HG02588 (cell line): ENCODE measurements around the gene PRMT1.

Source experiments
- ATAC-seq: cut with Tn5 transposase; IDR thresholded peaks from one replicate; pipeline ENCODE4 v1.9.1; 2021; ENCODE audit warnings: mild to moderate bottlenecking, moderate library complexity; ENCODE audit not compliant: unreplicated experiment

The PRMT1 gene

DNA sequence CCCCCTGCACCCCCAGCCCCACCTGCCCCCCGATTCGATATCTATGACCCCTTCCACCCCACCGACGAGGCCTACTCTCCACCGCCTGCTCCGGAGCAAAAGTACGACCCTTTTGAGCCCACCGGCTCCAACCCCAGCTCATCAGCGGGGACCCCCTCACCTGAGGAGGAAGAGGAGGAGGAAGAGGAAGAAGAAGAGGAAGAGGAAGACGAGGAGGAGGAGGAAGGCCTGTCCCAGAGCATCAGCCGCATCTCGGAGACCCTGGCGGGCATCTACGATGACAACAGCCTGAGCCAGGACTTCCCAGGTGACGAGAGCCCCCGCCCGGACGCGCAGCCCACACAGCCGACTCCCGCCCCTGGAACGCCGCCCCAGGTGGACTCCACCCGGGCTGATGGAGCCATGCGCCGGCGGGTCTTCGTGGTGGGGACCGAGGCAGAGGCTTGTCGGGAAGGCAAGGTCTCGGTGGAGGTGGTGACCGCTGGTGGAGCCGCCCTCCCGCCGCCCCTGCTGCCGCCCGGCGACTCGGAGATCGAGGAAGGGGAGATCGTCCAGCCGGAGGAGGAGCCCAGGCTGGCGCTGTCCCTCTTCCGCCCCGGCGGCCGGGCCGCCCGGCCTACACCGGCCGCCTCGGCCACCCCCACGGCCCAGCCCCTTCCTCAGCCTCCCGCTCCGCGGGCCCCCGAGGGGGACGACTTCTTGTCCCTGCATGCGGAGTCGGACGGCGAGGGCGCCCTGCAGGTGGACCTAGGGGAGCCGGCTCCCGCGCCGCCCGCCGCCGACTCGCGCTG is 25.8 kb upstream of the PRMT1 start:
- no peak for ATAC-seq

DNA sequence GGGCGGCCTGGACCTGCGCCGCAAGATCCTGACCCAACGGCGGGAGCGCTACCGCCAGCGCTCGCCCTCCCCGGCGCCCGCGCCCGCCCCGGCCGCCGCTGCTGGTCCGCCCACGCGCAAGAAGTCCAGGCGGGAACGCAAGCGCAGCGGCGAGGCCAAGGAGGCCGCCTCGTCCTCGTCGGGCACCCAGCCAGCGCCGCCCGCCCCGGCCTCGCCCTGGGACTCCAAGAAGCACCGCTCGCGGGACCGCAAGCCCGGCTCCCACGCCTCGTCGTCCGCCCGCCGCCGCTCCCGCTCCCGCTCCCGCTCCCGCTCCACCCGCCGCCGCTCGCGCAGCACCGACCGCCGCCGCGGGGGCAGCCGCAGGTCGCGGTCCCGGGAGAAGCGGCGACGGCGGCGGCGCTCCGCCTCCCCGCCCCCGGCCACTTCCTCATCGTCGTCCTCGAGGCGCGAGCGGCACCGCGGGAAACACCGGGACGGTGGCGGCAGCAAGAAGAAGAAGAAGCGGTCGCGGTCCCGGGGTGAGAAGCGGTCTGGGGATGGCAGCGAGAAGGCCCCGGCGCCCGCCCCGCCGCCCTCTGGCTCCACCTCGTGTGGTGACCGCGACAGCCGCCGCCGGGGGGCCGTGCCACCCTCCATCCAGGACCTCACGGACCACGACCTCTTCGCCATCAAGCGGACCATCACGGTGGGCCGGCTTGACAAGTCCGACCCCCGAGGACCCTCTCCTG is 25.1 kb upstream of the PRMT1 start:
- ATAC-seq, result no peak

DNA sequence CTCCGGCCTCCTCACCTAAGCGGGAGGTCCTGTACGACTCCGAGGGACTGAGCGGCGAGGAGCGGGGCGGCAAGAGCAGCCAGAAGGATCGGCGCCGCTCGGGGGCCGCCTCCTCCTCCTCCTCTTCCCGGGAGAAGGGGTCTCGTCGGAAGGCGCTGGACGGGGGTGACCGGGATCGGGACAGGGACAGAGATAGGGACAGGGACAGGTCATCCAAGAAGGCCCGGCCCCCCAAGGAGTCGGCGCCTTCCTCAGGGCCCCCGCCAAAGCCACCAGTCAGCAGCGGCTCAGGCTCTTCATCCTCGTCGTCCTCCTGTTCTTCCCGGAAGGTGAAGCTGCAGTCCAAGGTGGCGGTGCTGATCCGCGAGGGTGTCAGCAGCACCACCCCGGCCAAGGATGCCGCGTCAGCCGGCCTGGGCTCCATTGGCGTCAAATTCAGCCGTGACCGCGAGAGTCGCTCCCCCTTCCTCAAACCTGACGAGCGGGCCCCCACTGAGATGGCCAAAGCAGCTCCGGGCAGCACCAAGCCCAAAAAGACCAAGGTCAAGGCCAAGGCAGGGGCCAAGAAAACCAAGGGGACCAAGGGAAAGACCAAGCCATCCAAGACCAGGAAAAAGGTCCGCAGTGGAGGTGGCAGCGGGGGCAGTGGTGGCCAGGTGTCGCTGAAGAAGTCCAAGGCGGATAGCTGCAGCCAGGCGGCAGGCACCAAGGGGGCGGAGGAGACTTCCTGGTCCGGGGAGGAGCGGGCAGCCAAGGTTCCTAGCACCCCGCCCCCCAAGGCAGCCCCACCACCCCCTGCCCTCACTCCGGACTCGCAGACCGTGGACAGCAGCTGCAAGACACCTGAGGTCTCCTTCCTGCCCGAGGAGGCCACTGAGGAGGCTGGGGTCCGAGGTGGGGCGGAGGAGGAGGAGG is 24.3 kb upstream of the PRMT1 start:
- no peak for ATAC-seq

DNA sequence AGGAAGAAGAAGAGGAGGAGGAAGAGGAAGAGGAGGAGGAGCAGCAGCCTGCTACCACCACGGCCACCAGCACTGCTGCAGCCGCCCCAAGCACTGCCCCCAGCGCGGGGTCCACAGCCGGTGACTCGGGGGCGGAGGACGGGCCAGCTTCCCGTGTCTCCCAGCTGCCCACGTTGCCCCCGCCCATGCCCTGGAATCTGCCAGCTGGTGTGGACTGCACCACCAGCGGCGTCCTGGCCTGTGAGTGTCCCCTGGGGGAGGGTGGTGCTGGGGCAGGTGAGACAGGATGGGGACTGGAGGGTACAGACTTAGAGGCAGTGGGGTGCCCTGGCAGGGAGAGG is 23.6 kb upstream of the PRMT1 start:
- ATAC-seq, result no peak

DNA sequence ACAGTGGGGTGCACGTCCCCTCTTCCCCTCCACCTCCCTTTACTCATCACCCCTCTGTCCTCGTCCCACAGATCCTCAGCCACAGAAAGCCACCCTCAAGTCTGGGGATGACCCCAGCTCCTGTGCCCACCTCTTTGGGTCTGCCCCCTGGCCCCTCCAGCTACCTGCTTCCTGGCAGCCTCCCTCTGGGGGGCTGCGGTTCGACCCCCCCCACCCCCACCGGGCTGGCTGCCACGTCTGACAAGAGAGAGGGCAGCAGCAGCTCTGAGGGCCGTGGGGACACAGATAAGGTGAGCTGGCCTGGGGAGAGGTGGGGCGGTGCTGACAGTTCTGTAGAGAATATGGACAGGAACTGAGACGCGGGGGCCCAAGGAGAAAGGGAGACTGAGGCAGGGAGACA is 22.5 kb upstream of the PRMT1 start:
- no peak for ATAC-seq

DNA sequence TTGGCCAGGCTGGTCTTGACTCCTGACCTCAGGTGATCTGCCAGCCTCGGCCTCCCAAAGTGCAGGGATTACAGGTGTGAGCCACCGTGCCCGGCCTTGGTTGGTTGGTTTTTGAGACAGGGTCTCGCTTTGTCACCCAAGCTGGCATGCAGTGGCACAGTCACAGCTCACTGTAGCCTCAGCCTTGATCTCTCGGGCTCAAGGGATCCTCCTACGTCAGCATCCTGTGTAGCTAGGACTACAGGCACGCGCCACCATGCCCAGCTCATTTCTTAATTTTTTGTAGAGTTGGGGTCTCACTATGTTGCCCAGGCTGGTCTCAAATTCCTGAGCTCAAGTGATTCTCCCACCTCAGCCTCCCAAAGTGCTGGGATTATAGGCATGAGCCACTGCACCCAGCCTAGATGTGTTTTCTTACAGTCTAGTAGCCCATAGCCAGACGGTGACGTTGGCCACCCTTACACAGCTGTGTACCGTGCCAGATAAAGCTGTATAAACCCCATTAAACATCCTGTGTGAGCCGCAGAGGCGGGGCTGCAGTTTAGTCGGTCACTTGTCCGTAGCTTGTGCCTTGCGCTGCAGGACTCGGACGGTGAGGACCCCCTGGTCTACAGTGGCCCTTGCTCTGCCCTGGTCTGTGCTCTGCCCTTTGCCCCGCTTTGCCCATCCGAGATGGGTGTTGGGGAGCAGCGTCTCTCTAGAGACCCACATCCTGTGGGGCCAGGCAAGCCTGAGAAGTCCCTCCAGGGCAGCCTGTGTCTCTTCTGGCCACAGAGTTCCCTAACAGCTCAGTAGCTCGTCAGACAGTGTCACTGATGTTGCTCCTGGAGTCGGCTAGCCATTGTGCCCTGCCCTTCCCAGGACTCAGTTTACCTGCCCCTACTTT is 21.3 kb upstream of the PRMT1 start:
- ATAC-seq, result no peak

DNA sequence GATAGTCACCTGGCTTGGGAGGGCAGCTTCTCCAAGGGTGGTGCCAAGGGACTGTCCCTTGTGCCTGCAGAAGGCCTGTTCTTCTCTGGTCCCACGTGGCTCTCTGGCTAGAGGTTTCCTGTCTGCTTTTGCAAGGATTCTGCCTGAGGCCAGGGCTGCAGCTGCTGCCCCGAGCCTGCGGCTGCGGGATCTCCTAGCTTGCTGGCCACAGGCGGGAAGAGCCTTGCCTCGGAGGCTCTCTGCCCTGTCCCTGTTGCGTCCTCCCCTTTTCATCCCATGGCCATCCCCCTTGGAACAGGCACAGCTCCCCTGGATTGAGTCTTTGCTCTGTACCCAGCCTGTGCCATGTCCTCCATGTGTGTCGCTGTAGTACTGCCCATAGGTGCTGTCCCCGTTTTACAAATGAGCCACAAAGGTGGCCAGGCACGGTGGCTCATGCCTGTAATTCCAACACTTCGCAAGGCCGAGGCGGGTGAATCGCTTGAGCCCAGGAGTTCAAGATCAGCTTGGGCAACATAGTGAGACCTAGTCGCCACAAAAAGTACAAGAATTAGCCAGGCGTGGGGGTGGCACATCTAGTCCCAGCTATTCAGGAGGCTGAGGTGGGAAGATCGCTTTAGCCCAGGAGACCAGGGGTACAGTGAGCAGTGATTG is 20.5 kb upstream of the PRMT1 start:
- no peak for ATAC-seq

DNA sequence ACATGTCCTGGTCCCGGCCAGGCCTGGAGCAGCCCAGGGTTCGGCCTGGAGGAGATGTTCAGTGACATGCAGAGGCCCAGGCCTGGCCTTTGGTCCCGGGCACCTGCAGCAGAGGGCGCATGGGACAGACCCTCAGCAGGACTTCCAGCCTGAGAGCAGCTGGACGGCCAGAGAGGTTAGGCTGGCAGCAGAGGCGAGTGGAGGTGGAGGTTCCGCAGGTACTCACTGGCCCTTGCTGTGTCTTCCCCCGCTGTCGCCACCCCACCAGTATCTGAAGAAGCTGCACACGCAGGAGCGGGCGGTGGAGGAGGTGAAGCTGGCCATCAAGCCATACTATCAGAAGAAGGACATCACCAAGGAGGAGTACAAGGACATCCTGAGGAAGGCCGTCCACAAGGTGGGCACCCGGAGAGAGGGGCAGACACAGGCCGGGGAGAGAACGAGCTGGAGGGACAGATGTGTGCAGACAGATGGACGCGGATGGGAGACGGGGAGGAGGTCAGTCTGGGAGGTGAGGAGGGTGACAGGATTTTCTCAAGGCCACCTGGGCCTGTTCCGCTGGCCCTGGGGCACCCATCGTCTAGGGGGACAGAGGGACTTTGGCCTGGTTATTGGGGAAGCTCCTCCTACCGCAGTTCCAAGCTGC is 19.5 kb upstream of the PRMT1 start:
- no peak for ATAC-seq

DNA sequence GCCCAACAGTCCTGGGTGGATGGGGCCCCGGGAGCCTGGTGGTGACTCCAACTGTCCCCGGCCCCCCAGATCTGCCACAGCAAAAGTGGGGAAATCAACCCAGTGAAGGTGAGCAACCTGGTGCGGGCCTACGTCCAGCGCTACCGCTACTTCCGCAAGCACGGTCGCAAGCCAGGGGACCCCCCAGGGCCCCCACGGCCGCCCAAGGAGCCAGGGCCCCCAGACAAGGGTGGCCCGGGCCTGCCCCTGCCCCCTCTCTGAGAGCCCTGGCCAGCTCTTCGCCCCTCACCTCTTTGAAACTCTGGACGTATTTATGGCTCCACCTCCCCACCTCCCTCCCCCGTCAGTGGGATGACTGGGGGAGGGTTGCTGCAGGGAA is 18.9 kb upstream of the PRMT1 start:
- no peak for ATAC-seq

DNA sequence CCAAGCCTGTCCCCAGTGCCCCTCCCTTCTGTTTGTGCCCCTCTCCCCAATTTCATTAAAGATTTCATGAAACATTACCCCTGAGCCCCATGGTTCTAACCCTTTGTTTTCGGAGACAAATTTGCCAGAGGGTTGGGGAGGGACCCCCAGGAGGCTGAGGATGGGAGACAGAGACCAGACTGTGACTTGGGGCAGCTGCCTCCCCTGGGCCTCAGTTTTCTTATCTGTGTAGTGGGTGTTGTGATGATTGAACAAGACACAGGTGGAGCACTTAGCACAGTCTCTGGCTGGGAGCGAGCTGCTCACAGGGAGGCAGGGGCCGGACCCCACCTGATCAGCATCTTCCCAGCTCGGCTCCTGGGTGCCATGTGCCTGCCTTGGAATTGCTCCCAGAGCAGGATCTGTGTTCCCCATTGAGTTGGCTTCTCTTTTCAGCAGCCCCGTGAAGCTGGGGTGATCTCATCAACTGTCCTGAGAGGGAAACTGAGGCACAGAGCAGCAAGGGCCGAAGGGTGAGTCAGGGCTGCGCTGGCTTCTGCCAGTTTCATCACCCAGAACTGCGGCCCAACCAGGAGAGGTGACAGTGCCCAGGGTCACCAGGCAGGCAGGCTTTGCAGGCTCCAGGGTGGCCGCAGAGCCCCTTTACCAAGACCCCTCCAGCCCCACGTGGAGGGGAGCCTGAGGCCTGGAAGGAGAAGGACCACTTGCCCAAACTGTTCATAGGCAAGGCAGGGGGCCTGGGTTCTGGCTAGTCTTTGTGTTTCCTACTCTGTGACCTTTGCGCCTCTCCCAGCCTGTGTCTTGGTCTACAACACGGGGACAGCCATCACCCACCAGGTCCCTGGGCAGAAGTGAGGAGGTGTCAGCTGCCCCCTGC is 18.3 kb upstream of the PRMT1 start:
- ATAC-seq, result no peak

DNA sequence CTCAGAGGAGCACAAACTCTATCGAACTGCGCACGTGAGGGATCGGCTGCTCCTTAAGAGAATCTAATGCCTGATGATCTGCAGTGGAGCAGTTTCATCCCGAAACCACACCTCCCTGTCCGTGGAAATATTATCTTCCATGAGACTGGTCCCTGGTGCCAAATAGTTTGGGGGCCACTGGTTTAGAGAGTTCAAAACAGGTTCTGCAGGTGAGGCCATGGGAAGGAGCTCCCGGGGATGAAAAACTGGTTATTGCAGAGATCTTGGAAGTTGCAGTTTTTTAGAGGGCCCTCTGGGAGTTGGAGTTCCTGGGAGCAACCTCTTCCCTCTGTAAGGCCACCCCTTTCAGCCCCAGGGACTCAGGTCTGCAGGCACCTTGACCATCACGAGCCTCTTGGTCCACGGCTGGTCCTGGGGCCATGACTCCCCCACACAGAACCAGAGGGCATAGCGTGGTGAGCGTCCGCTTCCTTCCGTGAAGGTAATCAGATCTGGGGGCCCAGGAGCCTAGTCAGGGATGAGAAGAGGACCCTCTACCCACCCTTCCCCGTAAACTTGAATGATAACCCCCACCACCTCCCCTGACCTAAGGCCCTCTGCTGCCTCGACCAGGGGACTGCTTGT is 16.6 kb upstream of the PRMT1 start:
- ATAC-seq, result no peak

DNA sequence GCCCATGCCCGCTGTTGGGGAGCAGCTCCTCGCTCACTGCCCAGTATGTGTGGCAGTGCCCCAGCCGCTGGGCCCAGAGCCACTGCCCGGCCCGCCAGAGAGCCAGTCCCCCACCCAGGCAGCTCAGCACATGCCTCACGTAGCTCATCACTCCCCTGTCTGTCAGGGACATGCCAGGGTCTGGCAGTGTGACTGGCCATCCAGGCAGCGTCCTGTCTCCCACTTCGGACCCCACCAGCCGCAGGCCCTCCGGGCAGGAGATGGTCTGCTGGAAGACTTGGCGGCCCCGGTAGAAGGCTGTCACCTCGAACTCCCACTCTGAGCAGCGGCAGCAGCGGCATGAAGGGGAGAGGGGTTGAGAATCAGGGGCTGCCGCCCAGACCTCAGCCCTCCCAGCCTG is 15.1 kb upstream of the PRMT1 start:
- ATAC-seq, result no peak

DNA sequence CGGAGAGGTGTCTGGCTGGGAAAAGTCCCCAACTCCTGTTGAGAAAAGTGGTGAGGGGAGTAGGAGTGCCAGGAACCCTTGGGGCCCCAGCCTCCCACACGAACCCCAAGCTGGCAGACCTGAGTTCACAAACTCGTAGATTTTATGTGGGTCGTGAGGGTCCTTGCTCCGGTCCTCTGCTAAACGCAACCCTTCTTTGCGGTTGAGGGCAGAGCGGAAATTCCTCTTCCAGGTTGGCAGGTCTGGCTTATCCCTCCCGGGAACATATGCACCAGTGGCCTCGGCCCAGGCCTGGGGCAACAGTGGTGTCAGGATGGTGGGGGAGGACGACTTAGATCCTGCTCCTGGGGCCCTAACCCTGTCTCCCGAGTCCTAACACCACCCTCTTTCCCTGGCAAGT is 13.8 kb upstream of the PRMT1 start:
- no peak for ATAC-seq

DNA sequence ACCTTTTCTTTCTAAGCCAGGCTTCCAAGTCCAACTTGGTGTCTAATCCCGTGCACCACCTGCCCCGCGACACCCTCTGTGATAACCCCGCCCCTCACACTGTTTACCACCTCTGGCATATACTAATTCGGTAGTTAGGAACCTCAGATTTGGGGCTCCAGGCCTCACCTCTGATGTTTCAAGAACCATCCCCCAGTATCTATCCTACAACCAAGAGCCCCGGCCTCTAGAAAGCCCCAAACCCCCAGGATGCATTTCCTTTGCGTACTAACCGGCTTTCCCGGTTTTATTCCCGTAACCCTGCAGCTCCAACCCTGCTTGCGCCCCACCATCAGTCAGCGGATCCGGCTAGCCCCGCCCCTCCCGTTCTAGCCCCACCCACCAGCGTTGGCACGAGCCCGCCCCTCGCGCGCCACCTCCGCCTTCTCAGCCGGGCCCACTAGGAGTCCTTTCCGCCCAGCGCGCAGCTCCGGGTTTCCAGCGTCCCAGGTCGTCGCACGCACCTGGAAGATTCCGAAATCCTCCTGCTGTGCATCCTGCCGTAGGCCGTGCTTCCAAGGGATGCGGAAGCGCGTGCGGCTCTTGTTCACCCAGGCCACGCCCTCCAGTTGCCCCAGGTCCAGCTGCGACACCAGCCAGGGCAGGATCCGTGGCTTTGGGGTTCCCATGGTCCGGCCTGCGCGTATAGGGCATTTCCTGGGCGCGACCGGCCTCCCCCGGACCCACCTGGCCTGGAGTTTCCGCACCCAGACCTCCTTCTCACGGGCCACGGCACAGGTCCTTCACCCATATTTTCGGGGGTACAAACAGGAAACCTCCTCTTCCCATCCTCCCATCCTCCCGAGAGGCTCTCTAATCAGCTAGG is 12.7 kb upstream of the PRMT1 start:
- no peak for ATAC-seq

DNA sequence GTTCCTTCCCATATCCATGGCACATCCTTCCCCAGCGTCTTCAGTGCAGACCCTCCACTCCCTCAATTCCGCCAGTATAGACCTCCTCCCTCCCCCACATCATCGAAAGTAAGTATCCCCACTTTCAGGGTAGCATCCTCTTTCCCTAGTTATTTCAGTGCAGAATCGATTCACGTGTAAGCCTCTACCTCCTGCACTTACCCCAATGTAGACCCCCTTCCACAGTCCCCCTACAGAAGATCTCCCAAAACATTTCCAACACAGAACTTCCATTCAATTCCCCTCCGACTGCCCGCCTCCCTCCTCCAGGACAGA is 12.1 kb upstream of the PRMT1 start:
- ATAC-seq, result no peak

DNA sequence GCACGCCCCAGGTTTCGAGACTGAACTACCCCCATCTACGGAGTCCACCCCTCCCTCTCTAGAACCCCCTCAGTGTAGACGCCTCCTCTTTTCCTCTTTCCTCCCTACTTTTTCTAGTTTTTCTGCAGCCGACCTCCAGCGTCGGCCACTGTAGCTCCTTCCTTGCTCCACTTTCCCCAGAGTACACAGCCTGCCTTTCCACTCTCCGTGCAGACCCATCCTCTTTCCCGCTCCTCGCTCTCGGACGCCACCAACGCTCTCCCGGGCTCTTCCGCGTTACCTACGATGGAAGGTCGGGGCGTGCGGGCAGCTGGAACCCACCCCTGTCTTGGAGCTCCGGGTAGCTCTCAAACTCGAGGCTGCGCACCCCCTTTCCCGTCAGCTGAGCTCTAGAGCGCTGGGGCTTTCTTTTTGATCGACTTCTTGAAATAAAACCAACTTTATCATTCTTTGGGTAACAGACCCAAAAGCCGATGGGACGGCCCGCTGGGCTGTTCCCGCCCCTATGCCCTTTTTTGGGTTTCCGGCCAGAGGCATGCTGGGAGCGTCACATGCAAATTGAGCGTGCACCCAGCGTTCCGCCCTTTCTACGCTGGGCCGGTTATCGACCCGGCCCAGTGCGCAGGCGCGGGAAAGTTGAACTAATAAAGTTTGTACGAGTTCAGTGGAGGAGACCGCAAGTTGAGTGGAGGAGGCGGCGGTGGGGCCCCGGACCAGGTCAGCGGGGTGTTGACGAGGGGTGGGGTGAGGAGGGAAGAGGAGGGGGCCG is 11.5 kb upstream of the PRMT1 start, which contains the start of the genes BCL2L12 and IRF3:
BCL2L12 (plus strand) TSS at position 583 of the 769 bp plus-strand sequence. CDS start 760 bp downstream, outside the sequence.
IRF3 (minus strand) TSS at position 507 of the 769 bp plus-strand sequence. CDS start 1,019 bp downstream, outside the sequence.
- ATAC-seq, result peak; percentile 78

DNA sequence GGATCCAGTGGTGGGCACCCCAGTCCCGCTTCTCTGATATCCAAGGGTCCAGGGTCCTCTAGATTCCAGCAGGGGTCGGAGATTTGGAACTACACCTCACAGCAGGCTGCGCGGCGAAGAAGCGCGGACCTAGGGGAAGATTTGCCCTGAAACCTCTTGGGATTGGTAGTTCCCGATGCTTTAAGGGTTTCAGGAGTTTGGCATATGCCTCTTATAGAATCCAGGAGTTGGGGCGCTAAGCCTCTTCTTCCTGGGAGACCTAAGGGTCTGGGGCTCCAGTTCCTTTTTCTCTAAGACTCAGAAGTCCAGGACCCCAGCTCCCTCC is 11.0 kb upstream of the PRMT1 start:
- peak; percentile 4 for ATAC-seq
